ENCODE results near the gene MGA. TPM values are rescaled to one million over a fixed set of nuclear protein-coding genes. Genes with fewer than 3 reads are reported as not detected.

MGA gene
- polyA plus RNA-seq, 1 donor (not counting 4 experiments of a cell fraction or from before 2014, with no cell fraction given), result 6.3 TPM

DNA sequence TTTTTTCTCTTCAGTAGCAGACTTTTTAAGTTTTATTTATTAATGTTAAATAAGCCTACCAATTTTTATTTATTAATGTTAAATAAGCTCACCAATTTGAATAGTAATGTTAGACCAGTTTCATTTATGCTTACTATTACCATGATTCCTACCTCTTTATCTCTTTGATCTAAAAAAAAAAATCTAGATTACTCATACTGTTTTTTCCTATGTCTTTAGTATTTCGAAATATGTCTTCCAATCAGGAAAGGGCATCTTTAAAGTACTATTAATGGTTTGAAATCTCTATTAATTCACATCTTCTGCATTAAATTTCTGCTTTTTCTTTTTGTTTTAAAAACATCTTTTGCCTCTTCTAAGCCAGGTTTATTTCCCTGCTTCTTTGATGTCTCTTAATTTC, 86.6 kb downstream of the MGA start:
- Histone ChIP-seq H3K9me1 (ENCODE audit: control insufficient read depth, extremely low read depth, insufficient read depth, low read length) (no peaks in the 10 kb centered on the region), H3K27me3 (ENCODE audit: control insufficient read depth, extremely low read depth, insufficient read depth, low read length) (no peaks in the 10 kb centered on the region), H2AFZ (ENCODE audit: control insufficient read depth, low read length) (no peak overlapping the region), H3K79me2 (ENCODE audit: control insufficient read depth, insufficient read depth, low read length) (no peaks in the 10 kb centered on the region), H3K9me3 (ENCODE audit: control insufficient read depth, low read depth, low read length) (no peaks in the 10 kb centered on the region), H4K20me1 (ENCODE audit: control insufficient read depth, extremely low read depth, insufficient read depth, low read length) (no peaks in the 10 kb centered on the region), H3K4me1 (ENCODE audit: control insufficient read depth, extremely low read depth, insufficient read depth, low read length) (no peaks in the 10 kb centered on the region), H3K9ac (ENCODE audit: control insufficient read depth, extremely low read depth, insufficient read depth, low read length) (no peak overlapping the region), H3K27ac (ENCODE audit: control insufficient read depth, insufficient read depth, low read length) (no peak overlapping the region), H3K36me3 (ENCODE audit: control insufficient read depth in 2 of 2, extremely low read depth in 1 of 2, insufficient read depth in 2 of 2, low read length in 2 of 2) (peaks cover 0 to 4% of the 10 kb centered on the region in 2 experiments), H3K4me2 (ENCODE audit: control insufficient read depth, extremely low read depth, insufficient read depth, low read depth, low read length) (no peak overlapping the region), H3K4me3 (ENCODE audit: control insufficient read depth in 2 of 3, extremely low read depth in 1 of 3, insufficient read depth in 2 of 3, low read depth in 1 of 3, low read length in 3 of 3) (no peak overlapping the region)
- TF ChIP-seq, protein P1, sequence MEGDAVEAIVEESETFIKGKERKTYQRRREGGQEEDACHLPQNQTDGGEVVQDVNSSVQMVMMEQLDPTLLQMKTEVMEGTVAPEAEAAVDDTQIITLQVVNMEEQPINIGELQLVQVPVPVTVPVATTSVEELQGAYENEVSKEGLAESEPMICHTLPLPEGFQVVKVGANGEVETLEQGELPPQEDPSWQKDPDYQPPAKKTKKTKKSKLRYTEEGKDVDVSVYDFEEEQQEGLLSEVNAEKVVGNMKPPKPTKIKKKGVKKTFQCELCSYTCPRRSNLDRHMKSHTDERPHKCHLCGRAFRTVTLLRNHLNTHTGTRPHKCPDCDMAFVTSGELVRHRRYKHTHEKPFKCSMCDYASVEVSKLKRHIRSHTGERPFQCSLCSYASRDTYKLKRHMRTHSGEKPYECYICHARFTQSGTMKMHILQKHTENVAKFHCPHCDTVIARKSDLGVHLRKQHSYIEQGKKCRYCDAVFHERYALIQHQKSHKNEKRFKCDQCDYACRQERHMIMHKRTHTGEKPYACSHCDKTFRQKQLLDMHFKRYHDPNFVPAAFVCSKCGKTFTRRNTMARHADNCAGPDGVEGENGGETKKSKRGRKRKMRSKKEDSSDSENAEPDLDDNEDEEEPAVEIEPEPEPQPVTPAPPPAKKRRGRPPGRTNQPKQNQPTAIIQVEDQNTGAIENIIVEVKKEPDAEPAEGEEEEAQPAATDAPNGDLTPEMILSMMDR (optimal IDR thresholded peaks at IDR 0.05 in 1 of 3, IDR thresholded peaks at IDR 0.05 in 1 of 3, conservative IDR thresholded peaks at IDR 0.05 in 1 of 3; ENCODE audit: extremely low read depth in 1 of 3, insufficient read depth in 2 of 3, low read length in 3 of 3), result no peak
- TF ChIP-seq EZH2 (IDR thresholded peaks at IDR 0.05; ENCODE audit: low read length), result no peak
- FAIRE-seq, result no peak
- dilution Hi-C loops (cut with MboI; ENCODE audit: extremely low pct_ligation_motif_present, low sequenced_read_pairs), result no loop called here
- no peak for DNase-seq (ENCODE audit: low read depth, low spot score)

DNA sequence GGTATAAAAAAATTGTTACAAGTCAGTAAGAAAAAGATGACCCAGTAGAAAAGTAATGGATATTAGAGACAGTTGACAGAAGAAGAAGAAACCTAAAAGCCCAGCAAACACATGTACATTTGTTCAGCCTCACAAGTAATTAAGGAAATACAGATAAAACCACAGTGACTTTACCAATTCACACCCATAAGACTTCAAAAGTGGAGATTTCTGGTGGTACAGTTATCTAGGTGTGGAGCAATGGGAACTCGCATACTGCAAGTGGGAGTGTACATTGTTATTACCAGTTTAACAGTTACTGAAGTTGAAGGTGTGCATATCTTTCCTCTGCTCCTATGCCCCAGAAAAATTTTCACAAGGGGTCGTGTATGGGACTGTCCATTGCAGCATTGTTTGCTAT, 96.0 kb downstream of the MGA start:
- H3K9ac ChIP-seq (ENCODE audit: control insufficient read depth, extremely low read depth, insufficient read depth, low read length), result no peak overlapping the region
- H3K4me3 ChIP-seq (ENCODE audit: control insufficient read depth in 2 of 3, extremely low read depth in 1 of 3, insufficient read depth in 2 of 3, low read depth in 1 of 3, low read length in 3 of 3), result no peak overlapping the region
- dilution Hi-C loops (cut with MboI; ENCODE audit: extremely low pct_ligation_motif_present, low sequenced_read_pairs), result no loop called here
- H3K4me2 ChIP-seq (ENCODE audit: control insufficient read depth, extremely low read depth, insufficient read depth, low read depth, low read length), result no peak overlapping the region
- H3K27me3 ChIP-seq (ENCODE audit: control insufficient read depth, extremely low read depth, insufficient read depth, low read length), result no peaks in the 10 kb centered on the region
- no peaks in the 10 kb centered on the region for H4K20me1 ChIP-seq (ENCODE audit: control insufficient read depth, extremely low read depth, insufficient read depth, low read length)
- TF ChIP-seq, protein P1 (optimal IDR thresholded peaks at IDR 0.05 in 1 of 3, IDR thresholded peaks at IDR 0.05 in 1 of 3, conservative IDR thresholded peaks at IDR 0.05 in 1 of 3; ENCODE audit: extremely low read depth in 1 of 3, insufficient read depth in 2 of 3, low read length in 3 of 3), result no peak
- no peak for TF ChIP-seq EZH2 (IDR thresholded peaks at IDR 0.05; ENCODE audit: low read length)
- no peaks in the 10 kb centered on the region for H3K9me1 ChIP-seq (ENCODE audit: control insufficient read depth, extremely low read depth, insufficient read depth, low read length)
- FAIRE-seq (no peak), DNase-seq (ENCODE audit: low read depth, low spot score) (no peak)
- peaks cover 0 to 4% of the 10 kb centered on the region in 2 experiments for H3K36me3 ChIP-seq (ENCODE audit: control insufficient read depth in 2 of 2, extremely low read depth in 1 of 2, insufficient read depth in 2 of 2, low read length in 2 of 2)
- no peaks in the 10 kb centered on the region for H3K9me3 ChIP-seq (ENCODE audit: control insufficient read depth, low read depth, low read length)
- H2AFZ ChIP-seq (ENCODE audit: control insufficient read depth, low read length), result no peak overlapping the region
- no peaks in the 10 kb centered on the region for H3K79me2 ChIP-seq (ENCODE audit: control insufficient read depth, insufficient read depth, low read length)
- H3K4me1 ChIP-seq (ENCODE audit: control insufficient read depth, extremely low read depth, insufficient read depth, low read length), result no peaks in the 10 kb centered on the region
- H3K27ac ChIP-seq (ENCODE audit: control insufficient read depth, insufficient read depth, low read length), result no peak overlapping the region

Measured in keratinocyte (primary cell).